ENCODE measurements around the gene BCL2L12.

DNA sequence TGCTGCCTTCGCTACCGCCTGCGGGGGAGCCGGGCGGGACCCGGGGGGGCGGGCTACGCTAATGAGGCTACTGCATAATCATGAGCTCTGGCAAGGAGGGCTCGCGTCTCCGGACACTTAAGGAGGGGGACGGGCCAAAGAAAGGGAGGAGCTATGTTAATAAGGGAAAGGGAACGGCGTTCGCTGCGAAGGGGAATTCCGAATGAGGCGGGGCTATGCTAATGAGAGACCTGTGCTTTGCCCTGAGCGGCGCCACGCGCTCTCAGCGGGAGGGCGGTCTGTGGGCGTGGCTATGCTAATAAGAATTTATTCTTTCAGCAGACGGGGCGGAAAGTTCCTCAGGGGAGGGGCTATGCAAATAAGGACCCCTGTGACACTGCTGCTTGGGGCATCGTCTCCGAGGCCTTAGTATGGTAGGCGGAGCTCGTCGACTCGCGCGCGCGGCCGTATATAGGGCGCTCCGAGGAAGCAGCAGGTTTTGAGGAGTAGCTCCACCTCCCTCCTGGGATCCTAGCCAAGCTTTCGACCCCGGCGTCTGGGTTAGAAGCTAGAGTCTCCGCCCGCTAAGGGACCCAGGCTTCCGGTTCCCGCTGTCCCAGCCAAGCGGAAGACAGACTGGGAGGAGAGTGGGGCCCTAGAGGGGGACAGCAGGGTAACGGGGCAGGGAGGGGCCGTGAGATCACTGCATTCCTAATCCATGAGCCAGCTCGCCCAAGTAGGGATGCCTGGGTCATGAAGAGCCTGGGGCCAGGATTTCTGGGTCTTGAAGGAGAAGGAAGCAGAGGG, 25.4 kb upstream of the BCL2L12 start, which contains the start of gene RRAS:
- TF ChIP-seq, protein P1, sequence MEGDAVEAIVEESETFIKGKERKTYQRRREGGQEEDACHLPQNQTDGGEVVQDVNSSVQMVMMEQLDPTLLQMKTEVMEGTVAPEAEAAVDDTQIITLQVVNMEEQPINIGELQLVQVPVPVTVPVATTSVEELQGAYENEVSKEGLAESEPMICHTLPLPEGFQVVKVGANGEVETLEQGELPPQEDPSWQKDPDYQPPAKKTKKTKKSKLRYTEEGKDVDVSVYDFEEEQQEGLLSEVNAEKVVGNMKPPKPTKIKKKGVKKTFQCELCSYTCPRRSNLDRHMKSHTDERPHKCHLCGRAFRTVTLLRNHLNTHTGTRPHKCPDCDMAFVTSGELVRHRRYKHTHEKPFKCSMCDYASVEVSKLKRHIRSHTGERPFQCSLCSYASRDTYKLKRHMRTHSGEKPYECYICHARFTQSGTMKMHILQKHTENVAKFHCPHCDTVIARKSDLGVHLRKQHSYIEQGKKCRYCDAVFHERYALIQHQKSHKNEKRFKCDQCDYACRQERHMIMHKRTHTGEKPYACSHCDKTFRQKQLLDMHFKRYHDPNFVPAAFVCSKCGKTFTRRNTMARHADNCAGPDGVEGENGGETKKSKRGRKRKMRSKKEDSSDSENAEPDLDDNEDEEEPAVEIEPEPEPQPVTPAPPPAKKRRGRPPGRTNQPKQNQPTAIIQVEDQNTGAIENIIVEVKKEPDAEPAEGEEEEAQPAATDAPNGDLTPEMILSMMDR (IDR thresholded peaks at IDR 0.05), result no peak
- no peak for TF ChIP-seq ZFX (IDR thresholded peaks at IDR 0.05; ENCODE audit: borderline replicate concordance)
